GM12878 (cell line): ENCODE data around the gene NKAIN4. TPM values are rescaled to one million over a fixed set of nuclear protein-coding genes. Genes with fewer than 3 reads are reported as not detected.

Source experiments
- ATAC-seq: fragments of 200-7000 bp; cut with Tn5 transposase; 3 replicates; pipeline ENCODE4 v1.9.1; 2020; ENCODE audit warnings: mild to moderate bottlenecking, moderate library complexity
- BruUV-seq: library from RNA; stranded (reverse); fragments of 400-500 nt; replicated peaks from 2 replicates; lab custom pipeline; 2021; lab: Mats Ljungman, UMichigan
- CTCF ChIA-PET: fragments of 300-600 bp; sonication (Branson Sonifier 250); formaldehyde crosslinking; extraction: SDS; loops from one replicate; lab custom pipeline; 2021; ENCODE audit warnings: inconsistent platforms; lab: Yijun Ruan, JAX
- POLR2A ChIA-PET: fragments of 350-600 bp; formaldehyde crosslinking; extraction: SDS; loops from one replicate; lab custom pipeline; 2021; ENCODE audit warnings: inconsistent platforms; lab: Charles Lee
- RAD21 ChIA-PET: fragments of 300-600 bp; sonication (Branson Sonifier 250); formaldehyde crosslinking; loops from one replicate; lab custom pipeline; 2023; ENCODE audit warnings: antibody characterized with exemption; ENCODE audit not compliant: unreplicated experiment; lab: Charles Lee
- SMC1A ChIA-PET: fragments of 300-600 bp; sonication (Branson Sonifier 250); formaldehyde crosslinking; loops from one replicate; lab custom pipeline; 2023; ENCODE audit not compliant: unreplicated experiment, uncharacterized antibody; lab: Charles Lee
- DNase-seq: peaks from one replicate; pipeline ENCODE4 v3.0.0-alpha.2; 2011; ENCODE audit warnings: low read depth, low spot score
- FAIRE-seq: peaks from 3 replicates; lab custom pipeline; 2011; peaks lifted over from hg19 to GRCh38; lab: Jason Lieb, UNC
- H2AFZ ChIP-seq: 2 replicates; pipeline ENCODE4 v1.6.0; 2011; ENCODE audit warnings: low read depth, low read length, control low read depth; ENCODE audit not compliant: control insufficient read depth
- H3K27ac ChIP-seq: 2 replicates; pipeline ENCODE4 v1.5.1; 2011; ENCODE audit warnings: control low read depth; ENCODE audit not compliant: control insufficient read depth, insufficient read depth
- H3K27me3 ChIP-seq, 2 experiments: replicated peaks in 1 of 2; 2 replicates each; pipeline versions ENCODE4 v1.6.0 to v1.6.1; 2011; ENCODE audit warnings: low read length in 1 of 2; ENCODE audit not compliant: control insufficient read depth in 2 of 2, insufficient read depth in 2 of 2
- H3K36me3 ChIP-seq, 2 experiments: 2 replicates each; pipeline ENCODE4 v1.5.1; 2011; ENCODE audit warnings: low read length in 1 of 2; ENCODE audit not compliant: control insufficient read depth in 2 of 2, insufficient read depth in 2 of 2
- H3K4me1 ChIP-seq: 2 replicates; pipeline ENCODE4 v1.6.1; 2011; ENCODE audit warnings: mild to moderate bottlenecking, low read length, moderate library complexity, mixed read lengths; ENCODE audit not compliant: control insufficient read depth, insufficient read depth
- H3K4me2 ChIP-seq: 2 replicates; pipeline ENCODE4 v1.6.0; 2011; ENCODE audit warnings: control low read depth; ENCODE audit not compliant: control insufficient read depth, insufficient read depth
- H3K4me3 ChIP-seq: fragments of 200-600 bp; sonication (generic); 2 replicates; pipeline ENCODE4 v1.5.1; 2016
- H3K79me2 ChIP-seq: 2 replicates; pipeline ENCODE4 v1.6.0; 2011; ENCODE audit warnings: low read length; ENCODE audit not compliant: control insufficient read depth, insufficient read depth
- H3K9ac ChIP-seq: 2 replicates; pipeline ENCODE4 v1.8.0; 2011; ENCODE audit warnings: low read length, control low read depth, mixed read lengths; ENCODE audit not compliant: control insufficient read depth, insufficient read depth
- H3K9me3 ChIP-seq: replicated peaks from 3 replicates; pipeline ENCODE4 v1.5.1; 2011; ENCODE audit warnings: mild to moderate bottlenecking, low read length; ENCODE audit not compliant: control insufficient read depth, insufficient read depth
- H4K20me1 ChIP-seq: 2 replicates; pipeline ENCODE4 v1.6.0; 2011; ENCODE audit not compliant: control insufficient read depth, insufficient read depth
- BRCA1 ChIP-seq: IDR thresholded peaks from 2 replicates; pipeline ENCODE4 v1.6.1; 2011; ENCODE audit warnings: low read depth, low read length, improper control_type of control experiment
- HDAC2 ChIP-seq: fragments of 200-600 bp; sonication (generic); IDR thresholded peaks from 2 replicates; pipeline ENCODE4 v1.6.1; 2017
- HDGF ChIP-seq: fragments of 450-650 bp; IDR thresholded peaks from 2 replicates; pipeline ENCODE4 v1.6.1; 2016; ENCODE audit warnings: antibody characterized with exemption
- MYB ChIP-seq: fragments of 150-350 bp; IDR thresholded peaks from 2 replicates; pipeline ENCODE4 v1.6.1; 2014; ENCODE audit warnings: mild to moderate bottlenecking, low read depth, low read length, borderline replicate concordance
- NR2F1 ChIP-seq: fragments of 450-650 bp; conservative IDR thresholded peaks from 2 replicates; pipeline ENCODE4 v1.6.1; 2017; ENCODE audit warnings: mild to moderate bottlenecking
- POLR2A ChIP-seq: IDR thresholded peaks from 2 replicates; pipeline ENCODE4 v1.6.1; 2011; ENCODE audit warnings: low read depth, mild to moderate bottlenecking, low read length
- RAD51 ChIP-seq: fragments of 450-650 bp; IDR thresholded peaks from 2 replicates; pipeline ENCODE4 v1.6.1; 2016; ENCODE audit warnings: moderate library complexity, mild to moderate bottlenecking, inconsistent platforms
- ZBTB33 ChIP-seq: fragments of 450-650 bp; IDR thresholded peaks from 2 replicates; pipeline ENCODE4 v1.6.1; 2017; ENCODE audit warnings: mild to moderate bottlenecking
- WGBS: methylation state at CpG from one replicate; pipeline ENCODE4 v1.1.6; 2016; ENCODE audit warnings: low lambda C conversion rate; ENCODE audit not compliant: insufficient replicate concordance, insufficient coverage; ENCODE audit errors: missing lambda C conversion rate; 5-methylcytosine and 5-hydroxymethylcytosine counted together
- in situ Hi-C: fragments of 300-500 bp; cut with MboI; formaldehyde crosslinking; loops from 9 replicates; pipeline ENCODE4 v1.14.3; 2018; ENCODE audit warnings: mixed read lengths
- intact Hi-C: fragments of 100-400 bp; cut with micrococcal nuclease; formaldehyde crosslinking; loops from one replicate; pipeline ENCODE4 v1.14.2; 2022; ENCODE audit not compliant: unreplicated experiment
- polyA plus RNA-seq, 11 experiments: library from polyadenylated mRNA; depleted of rRNA in 4 of 11; unstranded in 6 of 11; stranded (reverse) in 5 of 11; fragments of >200 nt; fragmentation: Nextera tagmentation in 4 of 11; fragmentation: Illumina TruSeq in 1 of 11; extraction: Ambion mirVana in 4 of 11; extraction: Trizol in 1 of 11; gene quantifications; 1 replicate in 1 of 11; 2 replicates in 10 of 11; pipeline versions ENCODE4 v1.2.1 to v1.2.3, GENCODE V29; 2011 to 2016; ENCODE audit warnings: inconsistent platforms in 2 of 11, missing spikeins in 2 of 11, low read depth in 1 of 11
- total RNA-seq, 4 experiments: library from RNA; depleted of rRNA in 3 of 4; stranded (reverse); fragments of >200 nt in 3 of 4; fragmentation: Illumina TruSeq in 1 of 4; extraction: Trizol in 1 of 4; gene quantifications; 2 replicates each; pipeline versions ENCODE4 v1.2.1 to v1.2.3, GENCODE V29; 2013 to 2021

The NKAIN4 gene
- total and polyA plus RNA-seq, 10 of the 15 experiments (the other 5 are each of a cell fraction or from before 2014, with no cell fraction given), result 0.11 TPM; not detected in 9

GRCh38 chr20:63243604-63244247 is 10.5 kb downstream of the NKAIN4 start:
- Histone ChIP-seq H3K4me1 (no peaks in the 10 kb centered on the region), H3K4me3 (no peak overlapping the region), H3K36me3 (no peaks in the 10 kb centered on the region), H3K4me2 (no peak overlapping the region), H2AFZ (no peak overlapping the region), H3K9ac (no peak overlapping the region), H3K9me3 (no peaks in the 10 kb centered on the region), H3K79me2 (no peaks in the 10 kb centered on the region), H3K27me3 (peaks cover 0 to 2% of the 10 kb centered on the region in 2 experiments; a peak in 2 of 4 replicates), H3K27ac (no peak overlapping the region), H4K20me1 (no peaks in the 10 kb centered on the region)
- intact Hi-C loops (no loop called here), in situ Hi-C loops (no loop called here)
- FAIRE-seq (no peak), DNase-seq (no peak), ATAC-seq (no peak)
- TF ChIP-seq MYB (no peak), NR2F1 (no peak), RAD51 (no peak), BRCA1 (no peak), HDGF (no peak), HDAC2 (no peak), ZBTB33 (no peak), POLR2A (no peak)
- no TSS peak for BruUV-seq
- POLR2A ChIA-PET, result no interaction called here
- RAD21 ChIA-PET, result no interaction called here
- WGBS, result 30% methylated on average over 23 of the region's 25 CpGs
- CTCF ChIA-PET, result no interaction called here
- SMC1A ChIA-PET, result no interaction called here
